ENCODE results near the gene DOCK1.
"Not testable (repeated sequence)": the region's sequence is repeated elsewhere in the genome, so short reads cannot be mapped to it uniquely, and the experiment has no call there.

Gene DOCK1

GRCh38 chr10:127298381-127298780, 393.2 kb downstream of the DOCK1 start:
- Histone ChIP-seq H2AFZ (ENCODE audit: low read depth, low read length) (no peak overlapping the region), H3K9ac (ENCODE audit: low read depth, low read length) (no peak overlapping the region), H3K4me1 (ENCODE audit: insufficient read depth, low read length) (peaks cover 5% of the 10 kb centered on the region), H3K4me3 (ENCODE audit: low read depth in 1 of 2, low read length in 2 of 2) (no peak overlapping the region), H3K4me2 (ENCODE audit: insufficient read depth, low read length) (no peak overlapping the region), H3K27me3 (ENCODE audit: insufficient read depth, low read length, poor library complexity) (peaks cover 28% of the 10 kb centered on the region), H3K36me3 (ENCODE audit: insufficient read depth, low read length) (no peaks in the 10 kb centered on the region), H4K20me1 (ENCODE audit: insufficient read depth, low read length) (peaks cover 15% of the 10 kb centered on the region), H3K9me3 (ENCODE audit: insufficient read depth, low read length, severe bottlenecking) (no peaks in the 10 kb centered on the region), H3K79me2 (ENCODE audit: insufficient read depth, low read length) (no peaks in the 10 kb centered on the region), H3K27ac (ENCODE audit: low read length) (no peak overlapping the region)
- DNase-seq (no peak), ATAC-seq (ENCODE audit: insufficient read depth, low read depth) (no peak)
- TF ChIP-seq CTCF (IDR thresholded peaks at IDR 0.05; ENCODE audit: borderline replicate concordance, extremely low read depth, low read length, poor library complexity, severe bottlenecking): no peak
- no peak for TF ChIP-seq EZH2 (IDR thresholded peaks at IDR 0.05; ENCODE audit: borderline replicate concordance, low read depth, low read length, severe bottlenecking)

GRCh38 chr10:127299192-127299591, 394.0 kb downstream of the DOCK1 start:
- not testable (repeated sequence) for H2AFZ ChIP-seq (ENCODE audit: low read depth, low read length); H3K9me3 ChIP-seq (ENCODE audit: insufficient read depth, low read length, severe bottlenecking); H3K79me2 ChIP-seq (ENCODE audit: insufficient read depth, low read length); H3K4me3 ChIP-seq (ENCODE audit: low read depth in 1 of 2, low read length in 2 of 2); H3K36me3 ChIP-seq (ENCODE audit: insufficient read depth, low read length); DNase-seq; H3K4me1 ChIP-seq (ENCODE audit: insufficient read depth, low read length); H3K4me2 ChIP-seq (ENCODE audit: insufficient read depth, low read length); H3K9ac ChIP-seq (ENCODE audit: low read depth, low read length); ATAC-seq (ENCODE audit: insufficient read depth, low read depth); H3K27ac ChIP-seq (ENCODE audit: low read length)
- Histone ChIP-seq H3K27me3 (ENCODE audit: insufficient read depth, low read length, poor library complexity) (peaks cover 31% of the 10 kb centered on the region), H4K20me1 (ENCODE audit: insufficient read depth, low read length) (peaks cover 13% of the 10 kb centered on the region)

GRCh38 chr10:127299956-127300689, 394.9 kb downstream of the DOCK1 start:
- no peak overlapping the region for H3K4me2 ChIP-seq (ENCODE audit: insufficient read depth, low read length)
- H4K20me1 ChIP-seq (ENCODE audit: insufficient read depth, low read length): peaks cover 13% of the 10 kb centered on the region
- no peak overlapping the region for H3K4me3 ChIP-seq (ENCODE audit: low read depth in 1 of 2, low read length in 2 of 2)
- H3K79me2 ChIP-seq (ENCODE audit: insufficient read depth, low read length): no peaks in the 10 kb centered on the region
- no peak for ATAC-seq (ENCODE audit: insufficient read depth, low read depth)
- TF ChIP-seq CTCF (IDR thresholded peaks at IDR 0.05; ENCODE audit: borderline replicate concordance, extremely low read depth, low read length, poor library complexity, severe bottlenecking): no peak
- no peak for TF ChIP-seq EZH2 (IDR thresholded peaks at IDR 0.05; ENCODE audit: borderline replicate concordance, low read depth, low read length, severe bottlenecking)
- H3K27me3 ChIP-seq (ENCODE audit: insufficient read depth, low read length, poor library complexity): peaks cover 31% of the 10 kb centered on the region
- no peak for DNase-seq
- H3K36me3 ChIP-seq (ENCODE audit: insufficient read depth, low read length): no peaks in the 10 kb centered on the region
- no peak overlapping the region for H3K9ac ChIP-seq (ENCODE audit: low read depth, low read length)
- H3K4me1 ChIP-seq (ENCODE audit: insufficient read depth, low read length): no peaks in the 10 kb centered on the region
- H3K9me3 ChIP-seq (ENCODE audit: insufficient read depth, low read length, severe bottlenecking): no peaks in the 10 kb centered on the region
- H3K27ac ChIP-seq (ENCODE audit: low read length): no peak overlapping the region
- H2AFZ ChIP-seq (ENCODE audit: low read depth, low read length): no peak overlapping the region

GRCh38 chr10:127300868-127301321, 395.7 kb downstream of the DOCK1 start:
- Histone ChIP-seq H3K4me2 (ENCODE audit: insufficient read depth, low read length) (no peak overlapping the region), H3K4me1 (ENCODE audit: insufficient read depth, low read length) (no peaks in the 10 kb centered on the region)
- TF ChIP-seq EZH2 (IDR thresholded peaks at IDR 0.05; ENCODE audit: borderline replicate concordance, low read depth, low read length, severe bottlenecking) (no peak), CTCF (IDR thresholded peaks at IDR 0.05; ENCODE audit: borderline replicate concordance, extremely low read depth, low read length, poor library complexity, severe bottlenecking) (no peak)

More at GRCh38 chr10:127300868-127301321, 395.7 kb downstream of the DOCK1 start:
- Histone ChIP-seq H3K79me2 (ENCODE audit: insufficient read depth, low read length) (no peaks in the 10 kb centered on the region), H3K9ac (ENCODE audit: low read depth, low read length) (no peak overlapping the region), H4K20me1 (ENCODE audit: insufficient read depth, low read length) (peaks cover 13% of the 10 kb centered on the region), H3K9me3 (ENCODE audit: insufficient read depth, low read length, severe bottlenecking) (no peaks in the 10 kb centered on the region), H2AFZ (ENCODE audit: low read depth, low read length) (no peak overlapping the region), H3K27me3 (ENCODE audit: insufficient read depth, low read length, poor library complexity) (peaks cover 30% of the 10 kb centered on the region), H3K27ac (ENCODE audit: low read length) (no peak overlapping the region), H3K4me3 (ENCODE audit: low read depth in 1 of 2, low read length in 2 of 2) (no peak overlapping the region), H3K36me3 (ENCODE audit: insufficient read depth, low read length) (no peaks in the 10 kb centered on the region)
- DNase-seq: no peak
- no peak for ATAC-seq (ENCODE audit: insufficient read depth, low read depth)

Data from DND-41 (cell line).